AG08395 (cell line): ENCODE results near the gene ANXA6.

Experiments
- DNase-seq: peaks from one replicate; pipeline ENCODE4 v3.0.0; 2012; ENCODE audit warnings: mixed read lengths, low spot score

The ANXA6 gene

GRCh38 chr5:151101746-151102145 is 55.8 kb downstream of the ANXA6 start:
- DNase-seq: no peak

GRCh38 chr5:151101151-151101550 is 56.4 kb downstream of the ANXA6 start:
- no peak for DNase-seq

- DNase-seq: no peak
These were observed 56.9 kb downstream of the ANXA6 start for GRCh38 chr5:151100681-151101080.

- DNase-seq: no peak
These were observed 58.8 kb downstream of the ANXA6 start for GRCh38 chr5:151098768-151099121.

GRCh38 chr5:151097820-151098767 is 59.5 kb downstream of the ANXA6 start:
- no peak for DNase-seq

GRCh38 chr5:151097061-151097460 is 60.5 kb downstream of the ANXA6 start:
- DNase-seq: no peak

- DNase-seq: no peak
These were observed 61.6 kb downstream of the ANXA6 start for GRCh38 chr5:151096001-151096373.

GRCh38 chr5:151095341-151096000 is 62.1 kb downstream of the ANXA6 start:
- DNase-seq: peak; percentile 40

GRCh38 chr5:151094852-151095245 is 62.7 kb downstream of the ANXA6 start:
- no peak for DNase-seq

- no peak for DNase-seq
These were observed 63.3 kb downstream of the ANXA6 start for GRCh38 chr5:151094030-151094851.

GRCh38 chr5:151093476-151093889 is 64.1 kb downstream of the ANXA6 start:
- DNase-seq: peak; percentile 89

- peak; percentile 70 for DNase-seq
These were observed 64.8 kb downstream of the ANXA6 start for GRCh38 chr5:151092762-151093161.

GRCh38 chr5:151089726-151090125 is 67.9 kb downstream of the ANXA6 start:
- no peak for DNase-seq

GRCh38 chr5:151088986-151089385 is 68.6 kb downstream of the ANXA6 start:
- no peak for DNase-seq

- no peak for DNase-seq
These were observed 70.1 kb downstream of the ANXA6 start for GRCh38 chr5:151087486-151087885.

- no peak for DNase-seq
These were observed 70.6 kb downstream of the ANXA6 start for GRCh38 chr5:151086905-151087360.

- DNase-seq: no peak
These were observed 71.2 kb downstream of the ANXA6 start for GRCh38 chr5:151086192-151086869.

GRCh38 chr5:151085517-151086041 is 72.0 kb downstream of the ANXA6 start:
- no peak for DNase-seq

- no peak for DNase-seq
These were observed 73.2 kb downstream of the ANXA6 start for GRCh38 chr5:151084363-151084762.

GRCh38 chr5:151083081-151083676 is 74.4 kb downstream of the ANXA6 start:
- DNase-seq: no peak

GRCh38 chr5:151082282-151082902 is 75.2 kb downstream of the ANXA6 start:
- no peak for DNase-seq
